GM23338 (cell line): ENCODE data around the gene ZBTB2. TPM values are rescaled to one million over a fixed set of nuclear protein-coding genes. Genes with fewer than 3 reads are reported as not detected.

Source experiments
- ATAC-seq: fragments of 200-7000 bp; cut with Tn5 transposase; 3 replicates; pipeline ENCODE4 v1.9.1; 2020
- DNase-seq: peaks from one replicate; pipeline ENCODE4 v3.0.0-alpha.2; 2015; ENCODE audit warnings: low spot score
- H2AFZ ChIP-seq: fragments of 200-600 bp; sonication (generic); 2 replicates; pipeline ENCODE4 v1.8.0; 2016; ENCODE audit warnings: antibody characterized with exemption, mild to moderate bottlenecking, moderate library complexity
- H3F3A ChIP-seq: fragments of 200-600 bp; sonication (generic); replicated peaks from 2 replicates; pipeline ENCODE4 v1.8.0; 2017; ENCODE audit warnings: antibody characterized with exemption, mixed run types, low read depth
- H3K27ac ChIP-seq: fragments of 200-600 bp; sonication (generic); 2 replicates; pipeline ENCODE4 v1.6.1; 2016; ENCODE audit warnings: low read depth
- H3K27me3 ChIP-seq: fragments of 200-600 bp; sonication (generic); 2 replicates; pipeline ENCODE4 v1.8.0; 2016; ENCODE audit warnings: mild to moderate bottlenecking, mixed run types, moderate library complexity; ENCODE audit not compliant: insufficient read depth
- H3K36me3 ChIP-seq: fragments of 200-600 bp; sonication (generic); 2 replicates; pipeline ENCODE4 v1.8.0; 2016; ENCODE audit warnings: mild to moderate bottlenecking; ENCODE audit not compliant: insufficient read depth
- H3K4me1 ChIP-seq: fragments of 200-600 bp; sonication (generic); 2 replicates; pipeline ENCODE4 v1.8.0; 2016; ENCODE audit warnings: mild to moderate bottlenecking, moderate library complexity; ENCODE audit not compliant: insufficient read depth
- H3K4me2 ChIP-seq: fragments of 200-600 bp; sonication (generic); 2 replicates; pipeline ENCODE4 v1.7.1; 2017; ENCODE audit warnings: mixed run types
- H3K4me3 ChIP-seq: fragments of 200-600 bp; sonication (generic); 2 replicates; pipeline ENCODE4 v1.6.1; 2016; ENCODE audit warnings: mixed run types
- H3K79me2 ChIP-seq: fragments of 200-600 bp; sonication (generic); replicated peaks from 2 replicates; pipeline ENCODE4 v1.8.0; 2017; ENCODE audit warnings: mild to moderate bottlenecking; ENCODE audit not compliant: insufficient read depth
- H3K9me2 ChIP-seq: fragments of 200-600 bp; sonication (generic); 2 replicates; pipeline ENCODE4 v1.8.0; 2017; ENCODE audit not compliant: insufficient read depth
- H4K20me1 ChIP-seq: fragments of 200-600 bp; sonication (generic); replicated peaks from 2 replicates; pipeline ENCODE4 v1.8.0; 2017; ENCODE audit warnings: mild to moderate bottlenecking; ENCODE audit not compliant: insufficient read depth
- H3K27ac Mint-ChIP-seq: 2 replicates; pipeline ENCODE4 v1.8.0; 2020; ENCODE audit warnings: inconsistent platforms, mild to moderate bottlenecking, moderate library complexity, mixed read lengths
- H3K27me3 Mint-ChIP-seq: 3 replicates; pipeline ENCODE4 v1.8.0; 2022; ENCODE audit warnings: low read depth, mild to moderate bottlenecking, moderate library complexity, mixed read lengths, inconsistent platforms; ENCODE audit not compliant: insufficient read depth, poor library complexity
- H3K36me3 Mint-ChIP-seq: 3 replicates; pipeline ENCODE4 v1.8.0; 2021; ENCODE audit warnings: low read depth, mild to moderate bottlenecking, inconsistent platforms, moderate library complexity, mixed read lengths
- H3K4me1 Mint-ChIP-seq: 3 replicates; pipeline ENCODE4 v1.8.0; 2020; ENCODE audit warnings: mild to moderate bottlenecking, inconsistent platforms, mixed read lengths
- H3K4me3 Mint-ChIP-seq: 3 replicates; pipeline ENCODE4 v1.8.0; 2021; ENCODE audit warnings: moderate library complexity, mild to moderate bottlenecking, inconsistent platforms, mixed read lengths
- H3K9me3 Mint-ChIP-seq: 3 replicates; pipeline ENCODE4 v1.8.0; 2020; ENCODE audit warnings: moderate library complexity, mild to moderate bottlenecking, inconsistent platforms, mixed read lengths
- CREB1 ChIP-seq: fragments of 250-450 bp; sonication (Bioruptor Pico); IDR thresholded peaks from 2 replicates; pipeline ENCODE4 v1.5.0; 2020; ENCODE audit warnings: low read depth, mild to moderate bottlenecking, moderate library complexity
- EZH2 ChIP-seq: fragments of 200-600 bp; sonication (generic); IDR thresholded peaks from one replicate; pipeline ENCODE4 v1.8.0; 2017; ENCODE audit warnings: antibody characterized with exemption, mild to moderate bottlenecking, low read depth; ENCODE audit not compliant: unreplicated experiment
- EZH2phosphoT487 ChIP-seq: fragments of 200-600 bp; sonication (generic); IDR thresholded peaks from one replicate; pipeline ENCODE4 v1.8.1; 2018; ENCODE audit warnings: antibody characterized with exemption; ENCODE audit not compliant: unreplicated experiment
- JUNB ChIP-seq: IDR thresholded peaks from one replicate; pipeline ENCODE4 v1.6.1; 2016; ENCODE audit warnings: antibody characterized with exemption; ENCODE audit not compliant: unreplicated experiment
- NANOG ChIP-seq: IDR thresholded peaks from 2 replicates; pipeline ENCODE4 v1.6.1; 2016; ENCODE audit warnings: antibody characterized with exemption, borderline replicate concordance
- POLR2AphosphoS5 ChIP-seq: IDR thresholded peaks from 2 replicates; pipeline ENCODE4 v1.6.1; 2016; ENCODE audit warnings: antibody characterized with exemption, low read depth
- STAT1 ChIP-seq: IDR thresholded peaks from one replicate; pipeline ENCODE4 v1.6.1; 2016; ENCODE audit warnings: antibody characterized with exemption; ENCODE audit not compliant: unreplicated experiment
- ZNF114 ChIP-seq: fragments of 250-450 bp; sonication (Bioruptor Pico); IDR thresholded peaks from 2 replicates; pipeline ENCODE4 v1.5.0; 2020; ENCODE audit warnings: mild to moderate bottlenecking, moderate library complexity
- ZNF331 ChIP-seq: fragments of 250-450 bp; sonication (Bioruptor Pico); IDR thresholded peaks from 2 replicates; pipeline ENCODE4 v1.5.0; 2020; ENCODE audit warnings: low read depth, mild to moderate bottlenecking, moderate library complexity
- polyA plus RNA-seq: library from polyadenylated mRNA; unstranded; fragments of >200 nt; fragmentation: Nextera tagmentation; extraction: Ambion mirVana; gene quantifications from 2 replicates; pipeline ENCODE4 v1.2.1, GENCODE V29; 2016
- total RNA-seq: library from RNA; depleted of rRNA; stranded (reverse); fragments of >200 nt; shearing (Covaris generic); gene quantifications from 2 replicates; pipeline ENCODE4 v1.2.3, GENCODE V29; 2014
- TF ChIP-seq, protein P1 (sequence below): IDR thresholded peaks from 2 replicates; pipeline ENCODE4 v1.6.1; 2016; ENCODE audit warnings: antibody characterized with exemption
- TF ChIP-seq, protein P2 (sequence below): fragments of 250-450 bp; sonication (Bioruptor Pico); IDR thresholded peaks from 2 replicates; pipeline ENCODE4 v1.5.0; 2020; ENCODE audit warnings: mild to moderate bottlenecking, moderate library complexity
- TF ChIP-seq, protein P3 (sequence below): IDR thresholded peaks from one replicate; pipeline ENCODE4 v1.6.1; 2018; ENCODE audit warnings: antibody characterized with exemption; ENCODE audit not compliant: unreplicated experiment
- TF ChIP-seq, protein P4 (sequence below), 2 experiments: fragments of 200-600 bp in 1 of 2; sonication (generic) in 1 of 2; conservative IDR thresholded peaks; 2 replicates each; pipeline versions ENCODE4 v1.5.1 to v1.6.1; 2016 to 2017; ENCODE audit warnings: antibody characterized with exemption in 2 of 2, low read depth in 2 of 2, mild to moderate bottlenecking in 2 of 2, moderate library complexity in 1 of 2

ZBTB2 gene
- total and polyA plus RNA-seq, 2 experiments from 2014 or later, result 11.4 to 21.9 TPM

DNA sequence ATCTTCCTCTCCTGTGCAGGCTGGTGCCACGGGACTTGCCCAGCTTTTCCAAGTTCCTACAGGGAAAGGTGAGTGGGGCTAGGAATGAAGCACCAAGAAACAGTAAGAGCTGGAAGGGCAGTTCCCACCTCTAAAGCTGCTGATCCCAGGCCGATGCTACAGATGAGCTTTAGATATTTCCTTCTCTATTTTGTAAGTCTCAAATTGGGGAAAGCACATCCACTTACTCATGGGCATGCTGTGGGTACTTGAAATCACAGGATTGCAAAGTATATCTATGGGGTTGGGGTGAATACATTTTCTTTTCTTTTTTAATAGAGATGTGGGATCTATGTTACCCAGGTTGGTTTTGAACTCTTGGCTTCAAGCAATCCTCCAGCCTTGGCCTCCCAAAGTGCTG, 3.1 kb downstream of the ZBTB2 start:
- ATAC-seq (no peak), DNase-seq (no peak)
- Histone ChIP-seq H3K9me2 (peaks cover 3% of the 10 kb centered on the region; the same call in 1 of the 2 replicates), H3K79me2 (peaks cover 76% of the 10 kb centered on the region), H2AFZ (no peak overlapping the region), H3K4me2 (no peak overlapping the region), H4K20me1 (peaks cover 4% of the 10 kb centered on the region; the same call in 1 of the 2 replicates), H3F3A (peaks cover 11% of the 10 kb centered on the region), H3K4me1 (peaks cover 15% of the 10 kb centered on the region), H3K4me3 (no peak overlapping the region), H3K36me3 (no peaks in the 10 kb centered on the region), H3K27ac (no peak overlapping the region; the same call in 1 of the 2 replicates), H3K27me3 (no peaks in the 10 kb centered on the region)
- Mint-ChIP-seq H3K4me1 (peaks cover 14% of the 10 kb centered on the region), H3K4me3 (peak overlapping the region; percentile 19; the same call in 1 of the 3 replicates), H3K9me3 (no peaks in the 10 kb centered on the region; the same call in 2 of the 3 replicates), H3K36me3 (peaks cover 27% of the 10 kb centered on the region), H3K27ac (no peak overlapping the region), H3K27me3 (peaks cover 9% of the 10 kb centered on the region)
- TF ChIP-seq EZH2 (no peak), ZNF331 (CRISPR knock-in tag) (no peak), POLR2AphosphoS5 (no peak), CREB1 (CRISPR knock-in tag) (no peak), JUNB (no peak), NANOG (no peak), EZH2phosphoT487 (no peak), STAT1 (no peak), ZNF114 (CRISPR knock-in tag) (no peak)
- TF ChIP-seq, protein P1, sequence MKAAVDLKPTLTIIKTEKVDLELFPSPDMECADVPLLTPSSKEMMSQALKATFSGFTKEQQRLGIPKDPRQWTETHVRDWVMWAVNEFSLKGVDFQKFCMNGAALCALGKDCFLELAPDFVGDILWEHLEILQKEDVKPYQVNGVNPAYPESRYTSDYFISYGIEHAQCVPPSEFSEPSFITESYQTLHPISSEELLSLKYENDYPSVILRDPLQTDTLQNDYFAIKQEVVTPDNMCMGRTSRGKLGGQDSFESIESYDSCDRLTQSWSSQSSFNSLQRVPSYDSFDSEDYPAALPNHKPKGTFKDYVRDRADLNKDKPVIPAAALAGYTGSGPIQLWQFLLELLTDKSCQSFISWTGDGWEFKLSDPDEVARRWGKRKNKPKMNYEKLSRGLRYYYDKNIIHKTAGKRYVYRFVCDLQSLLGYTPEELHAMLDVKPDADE, result no peak
- TF ChIP-seq, protein P2, sequence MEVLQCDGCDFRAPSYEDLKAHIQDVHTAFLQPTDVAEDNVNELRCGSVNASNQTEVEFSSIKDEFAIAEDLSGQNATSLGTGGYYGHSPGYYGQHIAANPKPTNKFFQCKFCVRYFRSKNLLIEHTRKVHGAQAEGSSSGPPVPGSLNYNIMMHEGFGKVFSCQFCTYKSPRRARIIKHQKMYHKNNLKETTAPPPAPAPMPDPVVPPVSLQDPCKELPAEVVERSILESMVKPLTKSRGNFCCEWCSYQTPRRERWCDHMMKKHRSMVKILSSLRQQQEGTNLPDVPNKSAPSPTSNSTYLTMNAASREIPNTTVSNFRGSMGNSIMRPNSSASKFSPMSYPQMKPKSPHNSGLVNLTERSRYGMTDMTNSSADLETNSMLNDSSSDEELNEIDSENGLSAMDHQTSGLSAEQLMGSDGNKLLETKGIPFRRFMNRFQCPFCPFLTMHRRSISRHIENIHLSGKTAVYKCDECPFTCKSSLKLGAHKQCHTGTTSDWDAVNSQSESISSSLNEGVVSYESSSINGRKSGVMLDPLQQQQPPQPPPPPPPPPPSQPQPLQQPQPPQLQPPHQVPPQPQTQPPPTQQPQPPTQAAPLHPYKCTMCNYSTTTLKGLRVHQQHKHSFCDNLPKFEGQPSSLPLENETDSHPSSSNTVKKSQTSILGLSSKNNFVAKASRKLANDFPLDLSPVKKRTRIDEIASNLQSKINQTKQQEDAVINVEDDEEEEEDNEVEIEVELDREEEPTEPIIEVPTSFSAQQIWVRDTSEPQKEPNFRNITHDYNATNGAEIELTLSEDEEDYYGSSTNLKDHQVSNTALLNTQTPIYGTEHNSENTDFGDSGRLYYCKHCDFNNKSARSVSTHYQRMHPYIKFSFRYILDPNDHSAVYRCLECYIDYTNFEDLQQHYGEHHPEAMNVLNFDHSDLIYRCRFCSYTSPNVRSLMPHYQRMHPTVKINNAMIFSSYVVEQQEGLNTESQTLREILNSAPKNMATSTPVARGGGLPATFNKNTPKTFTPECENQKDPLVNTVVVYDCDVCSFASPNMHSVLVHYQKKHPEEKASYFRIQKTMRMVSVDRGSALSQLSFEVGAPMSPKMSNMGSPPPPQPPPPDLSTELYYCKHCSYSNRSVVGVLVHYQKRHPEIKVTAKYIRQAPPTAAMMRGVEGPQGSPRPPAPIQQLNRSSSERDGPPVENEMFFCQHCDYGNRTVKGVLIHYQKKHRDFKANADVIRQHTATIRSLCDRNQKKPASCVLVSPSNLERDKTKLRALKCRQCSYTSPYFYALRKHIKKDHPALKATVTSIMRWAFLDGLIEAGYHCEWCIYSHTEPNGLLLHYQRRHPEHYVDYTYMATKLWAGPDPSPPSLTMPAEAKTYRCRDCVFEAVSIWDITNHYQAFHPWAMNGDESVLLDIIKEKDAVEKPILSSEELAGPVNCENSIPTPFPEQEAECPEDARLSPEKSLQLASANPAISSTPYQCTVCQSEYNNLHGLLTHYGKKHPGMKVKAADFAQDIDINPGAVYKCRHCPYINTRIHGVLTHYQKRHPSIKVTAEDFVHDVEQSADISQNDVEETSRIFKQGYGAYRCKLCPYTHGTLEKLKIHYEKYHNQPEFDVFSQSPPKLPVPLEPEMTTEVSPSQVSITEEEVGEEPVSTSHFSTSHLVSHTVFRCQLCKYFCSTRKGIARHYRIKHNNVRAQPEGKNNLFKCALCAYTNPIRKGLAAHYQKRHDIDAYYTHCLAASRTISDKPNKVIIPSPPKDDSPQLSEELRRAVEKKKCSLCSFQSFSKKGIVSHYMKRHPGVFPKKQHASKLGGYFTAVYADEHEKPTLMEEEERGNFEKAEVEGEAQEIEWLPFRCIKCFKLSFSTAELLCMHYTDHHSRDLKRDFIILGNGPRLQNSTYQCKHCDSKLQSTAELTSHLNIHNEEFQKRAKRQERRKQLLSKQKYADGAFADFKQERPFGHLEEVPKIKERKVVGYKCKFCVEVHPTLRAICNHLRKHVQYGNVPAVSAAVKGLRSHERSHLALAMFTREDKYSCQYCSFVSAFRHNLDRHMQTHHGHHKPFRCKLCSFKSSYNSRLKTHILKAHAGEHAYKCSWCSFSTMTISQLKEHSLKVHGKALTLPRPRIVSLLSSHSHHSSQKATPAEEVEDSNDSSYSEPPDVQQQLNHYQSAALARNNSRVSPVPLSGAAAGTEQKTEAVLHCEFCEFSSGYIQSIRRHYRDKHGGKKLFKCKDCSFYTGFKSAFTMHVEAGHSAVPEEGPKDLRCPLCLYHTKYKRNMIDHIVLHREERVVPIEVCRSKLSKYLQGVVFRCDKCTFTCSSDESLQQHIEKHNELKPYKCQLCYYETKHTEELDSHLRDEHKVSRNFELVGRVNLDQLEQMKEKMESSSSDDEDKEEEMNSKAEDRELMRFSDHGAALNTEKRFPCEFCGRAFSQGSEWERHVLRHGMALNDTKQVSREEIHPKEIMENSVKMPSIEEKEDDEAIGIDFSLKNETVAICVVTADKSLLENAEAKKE (CRISPR knock-in tag), result no peak
- TF ChIP-seq, protein P3, sequence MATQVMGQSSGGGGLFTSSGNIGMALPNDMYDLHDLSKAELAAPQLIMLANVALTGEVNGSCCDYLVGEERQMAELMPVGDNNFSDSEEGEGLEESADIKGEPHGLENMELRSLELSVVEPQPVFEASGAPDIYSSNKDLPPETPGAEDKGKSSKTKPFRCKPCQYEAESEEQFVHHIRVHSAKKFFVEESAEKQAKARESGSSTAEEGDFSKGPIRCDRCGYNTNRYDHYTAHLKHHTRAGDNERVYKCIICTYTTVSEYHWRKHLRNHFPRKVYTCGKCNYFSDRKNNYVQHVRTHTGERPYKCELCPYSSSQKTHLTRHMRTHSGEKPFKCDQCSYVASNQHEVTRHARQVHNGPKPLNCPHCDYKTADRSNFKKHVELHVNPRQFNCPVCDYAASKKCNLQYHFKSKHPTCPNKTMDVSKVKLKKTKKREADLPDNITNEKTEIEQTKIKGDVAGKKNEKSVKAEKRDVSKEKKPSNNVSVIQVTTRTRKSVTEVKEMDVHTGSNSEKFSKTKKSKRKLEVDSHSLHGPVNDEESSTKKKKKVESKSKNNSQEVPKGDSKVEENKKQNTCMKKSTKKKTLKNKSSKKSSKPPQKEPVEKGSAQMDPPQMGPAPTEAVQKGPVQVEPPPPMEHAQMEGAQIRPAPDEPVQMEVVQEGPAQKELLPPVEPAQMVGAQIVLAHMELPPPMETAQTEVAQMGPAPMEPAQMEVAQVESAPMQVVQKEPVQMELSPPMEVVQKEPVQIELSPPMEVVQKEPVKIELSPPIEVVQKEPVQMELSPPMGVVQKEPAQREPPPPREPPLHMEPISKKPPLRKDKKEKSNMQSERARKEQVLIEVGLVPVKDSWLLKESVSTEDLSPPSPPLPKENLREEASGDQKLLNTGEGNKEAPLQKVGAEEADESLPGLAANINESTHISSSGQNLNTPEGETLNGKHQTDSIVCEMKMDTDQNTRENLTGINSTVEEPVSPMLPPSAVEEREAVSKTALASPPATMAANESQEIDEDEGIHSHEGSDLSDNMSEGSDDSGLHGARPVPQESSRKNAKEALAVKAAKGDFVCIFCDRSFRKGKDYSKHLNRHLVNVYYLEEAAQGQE, result no peak
- TF ChIP-seq, protein P4, sequence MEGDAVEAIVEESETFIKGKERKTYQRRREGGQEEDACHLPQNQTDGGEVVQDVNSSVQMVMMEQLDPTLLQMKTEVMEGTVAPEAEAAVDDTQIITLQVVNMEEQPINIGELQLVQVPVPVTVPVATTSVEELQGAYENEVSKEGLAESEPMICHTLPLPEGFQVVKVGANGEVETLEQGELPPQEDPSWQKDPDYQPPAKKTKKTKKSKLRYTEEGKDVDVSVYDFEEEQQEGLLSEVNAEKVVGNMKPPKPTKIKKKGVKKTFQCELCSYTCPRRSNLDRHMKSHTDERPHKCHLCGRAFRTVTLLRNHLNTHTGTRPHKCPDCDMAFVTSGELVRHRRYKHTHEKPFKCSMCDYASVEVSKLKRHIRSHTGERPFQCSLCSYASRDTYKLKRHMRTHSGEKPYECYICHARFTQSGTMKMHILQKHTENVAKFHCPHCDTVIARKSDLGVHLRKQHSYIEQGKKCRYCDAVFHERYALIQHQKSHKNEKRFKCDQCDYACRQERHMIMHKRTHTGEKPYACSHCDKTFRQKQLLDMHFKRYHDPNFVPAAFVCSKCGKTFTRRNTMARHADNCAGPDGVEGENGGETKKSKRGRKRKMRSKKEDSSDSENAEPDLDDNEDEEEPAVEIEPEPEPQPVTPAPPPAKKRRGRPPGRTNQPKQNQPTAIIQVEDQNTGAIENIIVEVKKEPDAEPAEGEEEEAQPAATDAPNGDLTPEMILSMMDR (conservative IDR thresholded peaks at IDR 0.05; ENCODE audit: low read depth in 2 of 2), result no peak
